Uterus (tissue), 2 donors: ENCODE measurements around the gene TBL2.
"Not testable (repeated sequence)": the region's sequence is repeated elsewhere in the genome, so short reads cannot be mapped to it uniquely, and the experiment has no call there.

Source experiments
- POLR2A ChIP-seq, 2 donors: fragments of 450-650 bp; IDR thresholded peaks; one replicate each; pipeline ENCODE4 v1.6.1; 2016; ENCODE audit warnings: antibody characterized with exemption in 2 of 2, mild to moderate bottlenecking in 1 of 2, moderate library complexity in 1 of 2
- TF ChIP-seq, protein P1 (sequence below), 4 experiments: fragments of 200-600 bp in 2 of 4; fragments of 450-650 bp in 2 of 4; sonication (generic) in 2 of 4; IDR thresholded peaks; one replicate each; pipeline ENCODE4 v1.5.1; 2016 to 2019; ENCODE audit warnings: antibody characterized with exemption in 4 of 4, mild to moderate bottlenecking in 2 of 4, moderate library complexity in 1 of 4

- TF ChIP-seq, protein P1, sequence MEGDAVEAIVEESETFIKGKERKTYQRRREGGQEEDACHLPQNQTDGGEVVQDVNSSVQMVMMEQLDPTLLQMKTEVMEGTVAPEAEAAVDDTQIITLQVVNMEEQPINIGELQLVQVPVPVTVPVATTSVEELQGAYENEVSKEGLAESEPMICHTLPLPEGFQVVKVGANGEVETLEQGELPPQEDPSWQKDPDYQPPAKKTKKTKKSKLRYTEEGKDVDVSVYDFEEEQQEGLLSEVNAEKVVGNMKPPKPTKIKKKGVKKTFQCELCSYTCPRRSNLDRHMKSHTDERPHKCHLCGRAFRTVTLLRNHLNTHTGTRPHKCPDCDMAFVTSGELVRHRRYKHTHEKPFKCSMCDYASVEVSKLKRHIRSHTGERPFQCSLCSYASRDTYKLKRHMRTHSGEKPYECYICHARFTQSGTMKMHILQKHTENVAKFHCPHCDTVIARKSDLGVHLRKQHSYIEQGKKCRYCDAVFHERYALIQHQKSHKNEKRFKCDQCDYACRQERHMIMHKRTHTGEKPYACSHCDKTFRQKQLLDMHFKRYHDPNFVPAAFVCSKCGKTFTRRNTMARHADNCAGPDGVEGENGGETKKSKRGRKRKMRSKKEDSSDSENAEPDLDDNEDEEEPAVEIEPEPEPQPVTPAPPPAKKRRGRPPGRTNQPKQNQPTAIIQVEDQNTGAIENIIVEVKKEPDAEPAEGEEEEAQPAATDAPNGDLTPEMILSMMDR (IDR thresholded peaks at IDR 0.05), result not testable (repeated sequence)
- not testable (repeated sequence) for TF ChIP-seq POLR2A (IDR thresholded peaks at IDR 0.05)
Measured at GRCh38 chr7:73550093-73550492, 28.3 kb downstream of the TBL2 start.
